Spleen (tissue), 7 donors: ENCODE results near the gene VPS8.

Experiments
- POLR2A ChIP-seq, 3 donors: fragments of 450-650 bp; IDR thresholded peaks; one replicate each; pipeline ENCODE4 v1.5.1; 2017; ENCODE audit warnings: antibody characterized with exemption in 3 of 3, mild to moderate bottlenecking in 1 of 3
- POLR2AphosphoS5 ChIP-seq, 3 donors: sonication (generic); formaldehyde crosslinking; IDR thresholded peaks; one replicate each; pipeline ENCODE4 v1.5.1; 2017; ENCODE audit warnings: antibody characterized with exemption in 3 of 3
- TF ChIP-seq, protein P1 (sequence below), 11 experiments: fragments of 200-600 bp in 7 of 11; fragments of 450-650 bp in 4 of 11; sonication (generic) in 4 of 11; IDR thresholded peaks in 8 of 11; conservative IDR thresholded peaks in 3 of 11; 1 replicate in 7 of 11; 2 replicates in 4 of 11; pipeline versions ENCODE4 v1.4.0 to v1.8.0; 2016 to 2021; ENCODE audit warnings: antibody characterized with exemption in 11 of 11, inconsistent platforms in 4 of 11, mild to moderate bottlenecking in 1 of 11
- donor health status: DM: no; HTN: no; CAD: no; lungs with moderate emphysema.
- donor health status: DM: no; HTN: no; CAD: no.
- donor health status: DM: no; HTN: no; CAD: no.

DNA sequence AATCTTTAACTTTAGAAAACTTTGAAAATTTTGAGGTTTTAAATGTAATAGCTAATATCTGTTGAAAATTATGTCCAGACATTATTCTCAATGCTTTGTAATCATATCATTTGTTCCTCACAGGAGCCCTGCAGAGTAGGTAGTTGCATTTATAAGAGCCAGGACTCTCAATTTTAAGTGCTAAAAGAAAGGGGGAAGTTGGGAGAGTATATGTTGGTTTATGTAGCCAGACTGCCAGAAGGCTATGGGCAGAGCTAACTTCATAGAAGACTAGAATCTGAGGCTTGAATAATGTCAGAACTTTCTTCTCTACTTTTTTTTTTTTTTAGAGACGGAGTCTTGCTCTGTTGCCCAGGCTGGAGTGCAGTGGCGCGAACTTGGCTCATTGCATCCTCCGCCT is 9.1 kb downstream of the VPS8 start:
- TF ChIP-seq, protein P1, sequence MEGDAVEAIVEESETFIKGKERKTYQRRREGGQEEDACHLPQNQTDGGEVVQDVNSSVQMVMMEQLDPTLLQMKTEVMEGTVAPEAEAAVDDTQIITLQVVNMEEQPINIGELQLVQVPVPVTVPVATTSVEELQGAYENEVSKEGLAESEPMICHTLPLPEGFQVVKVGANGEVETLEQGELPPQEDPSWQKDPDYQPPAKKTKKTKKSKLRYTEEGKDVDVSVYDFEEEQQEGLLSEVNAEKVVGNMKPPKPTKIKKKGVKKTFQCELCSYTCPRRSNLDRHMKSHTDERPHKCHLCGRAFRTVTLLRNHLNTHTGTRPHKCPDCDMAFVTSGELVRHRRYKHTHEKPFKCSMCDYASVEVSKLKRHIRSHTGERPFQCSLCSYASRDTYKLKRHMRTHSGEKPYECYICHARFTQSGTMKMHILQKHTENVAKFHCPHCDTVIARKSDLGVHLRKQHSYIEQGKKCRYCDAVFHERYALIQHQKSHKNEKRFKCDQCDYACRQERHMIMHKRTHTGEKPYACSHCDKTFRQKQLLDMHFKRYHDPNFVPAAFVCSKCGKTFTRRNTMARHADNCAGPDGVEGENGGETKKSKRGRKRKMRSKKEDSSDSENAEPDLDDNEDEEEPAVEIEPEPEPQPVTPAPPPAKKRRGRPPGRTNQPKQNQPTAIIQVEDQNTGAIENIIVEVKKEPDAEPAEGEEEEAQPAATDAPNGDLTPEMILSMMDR (IDR thresholded peaks at IDR 0.05 in 8 of 11, conservative IDR thresholded peaks at IDR 0.05 in 3 of 11), result no peak
- no peak for TF ChIP-seq POLR2AphosphoS5 (IDR thresholded peaks at IDR 0.05)
- TF ChIP-seq POLR2A (IDR thresholded peaks at IDR 0.05), result no peak
